ENCODE results near the gene WDR1. TPM values are rescaled to one million over a fixed set of nuclear protein-coding genes. Genes with fewer than 3 reads are reported as not detected.

The WDR1 gene
- total RNA-seq, 1 donor from 2014 or later = 161 TPM

DNA sequence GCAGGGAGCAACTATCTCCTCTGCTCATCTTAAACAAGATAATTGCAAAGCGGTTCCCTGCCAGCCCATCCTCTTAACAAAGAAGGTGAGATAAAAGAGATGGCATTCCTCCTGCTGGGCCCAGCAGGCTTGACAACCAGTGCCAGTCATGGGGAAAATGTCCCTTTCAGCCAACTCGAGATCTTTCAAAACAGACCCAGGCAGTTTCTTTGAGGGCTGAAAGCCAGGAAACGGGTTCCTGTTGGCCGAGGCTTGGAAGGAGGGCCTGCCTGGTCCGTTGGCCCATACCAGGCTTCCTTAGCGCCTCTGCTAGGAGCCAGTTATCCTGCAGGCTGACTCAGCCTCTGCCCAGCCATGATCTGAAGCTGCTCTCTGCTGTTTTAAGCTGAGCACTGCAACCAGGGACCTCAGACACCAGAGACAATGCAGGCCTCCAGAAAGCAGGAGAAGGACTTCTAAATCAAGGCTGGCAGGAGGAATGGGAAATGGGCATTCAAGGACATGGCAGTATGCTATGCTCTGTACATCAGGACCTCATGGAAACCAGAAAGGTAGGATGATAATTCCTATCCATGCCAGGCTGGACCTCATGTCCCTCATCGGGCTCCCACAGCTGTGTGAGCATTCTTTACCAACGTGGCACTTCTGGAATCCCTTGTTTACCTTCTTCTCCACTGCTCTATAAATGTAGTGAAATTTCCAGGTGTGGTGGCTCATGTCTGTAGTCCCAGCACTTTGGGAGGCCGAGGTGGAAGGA lies 52.9 kb downstream of the WDR1 start:
- peaks cover 2% of the 10 kb centered on the region for H3K9me3 Mint-ChIP-seq (ENCODE audit: unreplicated experiment)
- H3K4me1 Mint-ChIP-seq (ENCODE audit: low read depth, unreplicated experiment) = peaks cover 2% of the 10 kb centered on the region
- no peaks in the 10 kb centered on the region for H3K36me3 Mint-ChIP-seq (ENCODE audit: unreplicated experiment)
- no peak for DNase-seq
- no peak for TF ChIP-seq CTCF (IDR thresholded peaks at IDR 0.05; ENCODE audit: partially characterized antibody, unreplicated experiment)
- H3K4me3 Mint-ChIP-seq (ENCODE audit: unreplicated experiment) = no peak overlapping the region
- H3K27me3 Mint-ChIP-seq (ENCODE audit: unreplicated experiment) = no peaks in the 10 kb centered on the region
- H3K27ac Mint-ChIP-seq (ENCODE audit: unreplicated experiment) = no peak overlapping the region

DNA sequence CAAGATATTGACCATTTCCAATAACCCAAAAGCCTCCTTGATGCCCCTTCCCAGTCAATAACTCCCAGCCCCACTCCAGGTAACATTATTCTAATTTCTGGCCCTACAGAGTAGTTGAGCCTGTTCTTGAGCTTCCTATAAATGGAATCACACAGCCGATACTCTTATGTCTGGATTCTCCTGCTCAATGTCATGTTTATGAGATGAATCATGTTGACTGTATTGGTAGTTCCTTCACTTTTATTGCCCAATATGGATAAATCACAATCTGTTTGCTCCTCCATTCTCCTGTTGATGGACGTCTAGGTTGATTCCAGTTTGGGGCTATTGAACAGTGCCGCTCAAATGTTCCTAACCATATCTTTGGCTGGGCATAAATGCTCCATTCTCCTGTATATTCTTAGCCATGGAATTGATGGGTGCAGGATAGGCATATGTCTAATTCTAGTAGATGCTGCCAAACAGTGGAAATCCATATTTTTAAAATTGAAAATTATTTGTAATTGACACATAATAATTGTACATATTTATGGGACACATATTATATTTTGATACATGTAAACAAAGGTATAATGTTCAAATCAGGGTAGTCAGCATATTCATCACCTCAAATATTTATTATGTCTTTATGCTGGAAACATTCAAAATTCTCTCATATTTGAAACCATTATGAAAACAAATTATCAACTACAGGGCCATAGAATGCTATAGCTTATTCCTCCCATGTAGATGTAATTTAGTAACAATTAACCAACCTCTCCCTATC lies 54.8 kb downstream of the WDR1 start:
- H3K27ac Mint-ChIP-seq (ENCODE audit: unreplicated experiment) = no peak overlapping the region
- no peak overlapping the region for H3K4me3 Mint-ChIP-seq (ENCODE audit: unreplicated experiment)
- TF ChIP-seq CTCF (IDR thresholded peaks at IDR 0.05; ENCODE audit: partially characterized antibody, unreplicated experiment) = no peak
- H3K36me3 Mint-ChIP-seq (ENCODE audit: unreplicated experiment) = no peaks in the 10 kb centered on the region
- H3K27me3 Mint-ChIP-seq (ENCODE audit: unreplicated experiment) = no peaks in the 10 kb centered on the region
- peaks cover 2% of the 10 kb centered on the region for H3K9me3 Mint-ChIP-seq (ENCODE audit: unreplicated experiment)
- no peaks in the 10 kb centered on the region for H3K4me1 Mint-ChIP-seq (ENCODE audit: low read depth, unreplicated experiment)
- no peak for DNase-seq

DNA sequence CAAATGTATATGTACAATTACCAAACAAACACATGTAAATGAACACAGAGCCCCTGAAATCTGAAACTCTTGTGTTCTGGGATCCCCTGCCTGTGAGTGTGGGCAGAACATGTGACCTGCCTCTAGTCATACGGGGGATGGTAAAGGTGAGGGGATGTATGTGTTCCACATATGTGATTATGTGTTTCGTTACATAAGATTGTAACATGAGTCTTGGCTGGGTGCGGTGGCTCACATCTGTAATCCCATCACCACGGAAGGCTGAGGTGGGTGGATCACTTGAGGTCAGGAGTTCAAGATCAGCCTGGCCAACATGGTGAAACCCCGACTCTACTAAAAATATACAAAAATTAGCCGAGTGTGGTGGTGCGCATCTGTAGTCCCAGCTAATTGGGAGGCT lies 58.2 kb downstream of the WDR1 start:
- H3K9me3 Mint-ChIP-seq (ENCODE audit: unreplicated experiment) = peaks cover 2% of the 10 kb centered on the region
- TF ChIP-seq CTCF (IDR thresholded peaks at IDR 0.05; ENCODE audit: partially characterized antibody, unreplicated experiment) = no peak
- H3K27ac Mint-ChIP-seq (ENCODE audit: unreplicated experiment) = no peak overlapping the region
- no peaks in the 10 kb centered on the region for H3K36me3 Mint-ChIP-seq (ENCODE audit: unreplicated experiment)
- H3K4me1 Mint-ChIP-seq (ENCODE audit: low read depth, unreplicated experiment) = no peaks in the 10 kb centered on the region
- no peak overlapping the region for H3K4me3 Mint-ChIP-seq (ENCODE audit: unreplicated experiment)
- peaks cover 2% of the 10 kb centered on the region for H3K27me3 Mint-ChIP-seq (ENCODE audit: unreplicated experiment)
- DNase-seq = no peak

GRCh38 chr4:10057023-10057395 lies 59.6 kb downstream of the WDR1 start:
- H3K9me3 Mint-ChIP-seq (ENCODE audit: unreplicated experiment) = peaks cover 6% of the 10 kb centered on the region
- DNase-seq = no peak
- no peak for TF ChIP-seq CTCF (IDR thresholded peaks at IDR 0.05; ENCODE audit: partially characterized antibody, unreplicated experiment)
- no peak overlapping the region for H3K4me3 Mint-ChIP-seq (ENCODE audit: unreplicated experiment)
- H3K27me3 Mint-ChIP-seq (ENCODE audit: unreplicated experiment) = peaks cover 2% of the 10 kb centered on the region
- no peaks in the 10 kb centered on the region for H3K4me1 Mint-ChIP-seq (ENCODE audit: low read depth, unreplicated experiment)
- no peaks in the 10 kb centered on the region for H3K36me3 Mint-ChIP-seq (ENCODE audit: unreplicated experiment)
- H3K27ac Mint-ChIP-seq (ENCODE audit: unreplicated experiment) = no peak overlapping the region
